ENCODE results near the gene GRM4.

The GRM4 gene

GRCh38 chr6:33975661-33976436, 170.0 kb downstream of the GRM4 start:
- DNase-seq (ENCODE audit: low read depth) = no peak
- no peak for TF ChIP-seq CTCF (IDR thresholded peaks at IDR 0.05; ENCODE audit: control insufficient read depth, insufficient read depth, low read depth, low read length, missing control alignments)

DNA sequence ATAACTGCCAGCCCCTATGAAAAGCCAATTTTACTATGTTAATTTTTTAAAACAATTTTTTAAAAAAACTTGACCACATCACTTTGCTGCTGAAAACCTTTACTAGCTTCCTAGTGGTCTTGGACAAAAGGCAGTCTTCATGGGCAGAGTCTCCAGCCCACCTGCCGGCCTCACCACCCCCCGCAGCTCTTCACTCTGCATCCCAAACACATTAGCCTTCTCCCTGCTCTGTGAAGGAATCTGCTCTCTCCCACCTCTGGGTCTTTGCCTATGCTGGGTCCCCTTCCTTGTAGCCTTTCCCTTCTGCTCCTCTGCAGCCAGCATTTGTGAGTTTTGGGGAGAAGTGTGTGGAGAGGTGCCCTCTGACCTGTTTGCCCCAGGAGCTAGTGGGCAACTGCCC, 171.4 kb downstream of the GRM4 start:
- H3K4me3 ChIP-seq (ENCODE audit: control insufficient read depth, low read depth, low read length) = no peak overlapping the region
- no peak for TF ChIP-seq CTCF (IDR thresholded peaks at IDR 0.05; ENCODE audit: control insufficient read depth, insufficient read depth, low read depth, low read length, missing control alignments)
- DNase-seq (ENCODE audit: low read depth) = no peak

More at GRCh38 chr6:33975661-33976436, 170.0 kb downstream of the GRM4 start:
- no peak overlapping the region for H3K4me3 ChIP-seq (ENCODE audit: control insufficient read depth, low read depth, low read length)

DNA sequence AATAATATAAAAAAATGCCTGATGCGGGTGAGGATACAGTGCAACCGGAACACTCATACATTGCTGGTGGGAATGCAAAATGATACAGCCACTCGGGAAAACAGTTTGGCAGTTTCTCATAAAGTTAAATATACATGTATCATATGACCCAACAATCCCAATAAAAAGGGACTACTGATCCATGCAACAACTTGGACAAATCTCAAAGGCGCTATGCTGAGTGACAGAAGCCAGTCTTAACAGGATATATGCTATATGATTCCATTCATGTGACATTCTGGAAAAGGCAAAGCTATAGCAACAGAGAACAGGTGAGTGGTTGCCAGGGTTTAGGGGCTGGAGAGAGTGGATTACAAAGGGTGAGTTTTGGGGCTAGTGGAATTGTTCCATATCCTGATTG, 171.9 kb downstream of the GRM4 start:
- no peak for DNase-seq (ENCODE audit: low read depth)
- no peak for TF ChIP-seq CTCF (IDR thresholded peaks at IDR 0.05; ENCODE audit: control insufficient read depth, insufficient read depth, low read depth, low read length, missing control alignments)
- no peak overlapping the region for H3K4me3 ChIP-seq (ENCODE audit: control insufficient read depth, low read depth, low read length)

- no peak for TF ChIP-seq CTCF (IDR thresholded peaks at IDR 0.05; ENCODE audit: control insufficient read depth, insufficient read depth, low read depth, low read length, missing control alignments)
- H3K4me3 ChIP-seq (ENCODE audit: control insufficient read depth, low read depth, low read length) = no peak overlapping the region
- DNase-seq (ENCODE audit: low read depth) = no peak
Observed at GRCh38 chr6:33971580-33971979, 174.3 kb downstream of the GRM4 start.
